HG02798 (cell line): ENCODE results near the gene RERE.
"Not testable (repeated sequence)": the region's sequence is repeated elsewhere in the genome, so short reads cannot be mapped to it uniquely, and the experiment has no call there.

Source experiments
- ATAC-seq: cut with Tn5 transposase; IDR thresholded peaks from one replicate; pipeline ENCODE4 v1.9.1; 2021; ENCODE audit warnings: mild to moderate bottlenecking; ENCODE audit not compliant: unreplicated experiment, poor library complexity

The RERE gene

GRCh38 chr1:8597455-8597854 is 220.0 kb downstream of the RERE start:
- no peak for ATAC-seq

- ATAC-seq, result no peak
Observed at GRCh38 chr1:8595941-8596340, 221.5 kb downstream of the RERE start.

DNA sequence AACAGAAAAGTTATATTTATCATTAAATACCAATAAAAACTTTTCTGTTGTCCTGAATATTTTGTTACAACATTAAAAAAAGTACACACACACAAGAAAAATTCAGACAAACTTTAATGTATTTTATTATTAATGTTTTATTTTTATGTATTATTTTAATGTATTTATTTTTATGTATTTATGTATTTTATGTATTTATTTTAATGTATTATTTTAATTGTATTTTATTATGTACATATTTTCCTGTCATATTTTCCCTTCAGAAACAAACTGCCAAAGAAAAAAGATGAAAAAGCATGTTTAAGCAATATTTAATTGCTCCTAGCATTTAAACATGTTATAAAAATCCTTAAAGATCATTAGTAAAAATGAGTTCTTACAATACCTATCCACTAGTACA is 222.1 kb downstream of the RERE start:
- ATAC-seq, result no peak

- ATAC-seq, result not testable (repeated sequence)
Observed at GRCh38 chr1:8593292-8593691, 224.1 kb downstream of the RERE start.

- ATAC-seq, result no peak
Observed at GRCh38 chr1:8591569-8591968, 225.9 kb downstream of the RERE start.

DNA sequence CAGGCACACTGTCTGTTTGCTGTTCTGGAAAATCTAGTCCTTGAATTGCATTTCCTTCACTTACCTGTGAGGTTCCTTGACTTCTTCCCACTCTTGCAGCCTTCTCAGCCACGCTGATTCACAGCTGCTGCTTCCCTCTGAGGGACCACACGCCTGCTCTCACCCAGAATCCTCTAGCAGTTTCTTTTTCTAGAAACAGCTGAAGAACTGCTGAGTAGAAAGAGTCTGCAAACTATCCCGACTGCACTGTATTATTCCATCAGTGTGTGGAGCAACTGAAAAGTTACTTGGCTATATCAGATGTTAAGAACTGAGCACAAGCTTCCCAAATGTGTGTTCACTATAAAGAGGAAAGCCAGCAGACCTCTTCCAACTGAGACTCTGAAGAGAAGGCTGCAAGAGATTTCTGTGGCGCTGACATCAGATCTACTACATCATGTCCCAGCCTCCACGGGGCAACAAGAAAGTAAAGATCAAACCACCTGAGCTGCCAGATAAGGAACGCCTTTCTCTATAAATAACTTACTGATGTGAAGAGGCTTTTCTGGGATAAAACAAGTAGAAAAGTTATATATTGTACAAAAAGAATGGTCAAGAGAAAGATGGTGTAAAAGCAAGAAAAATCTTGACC is 226.6 kb downstream of the RERE start:
- ATAC-seq, result no peak

GRCh38 chr1:8589571-8589970 is 227.9 kb downstream of the RERE start:
- ATAC-seq, result no peak

DNA sequence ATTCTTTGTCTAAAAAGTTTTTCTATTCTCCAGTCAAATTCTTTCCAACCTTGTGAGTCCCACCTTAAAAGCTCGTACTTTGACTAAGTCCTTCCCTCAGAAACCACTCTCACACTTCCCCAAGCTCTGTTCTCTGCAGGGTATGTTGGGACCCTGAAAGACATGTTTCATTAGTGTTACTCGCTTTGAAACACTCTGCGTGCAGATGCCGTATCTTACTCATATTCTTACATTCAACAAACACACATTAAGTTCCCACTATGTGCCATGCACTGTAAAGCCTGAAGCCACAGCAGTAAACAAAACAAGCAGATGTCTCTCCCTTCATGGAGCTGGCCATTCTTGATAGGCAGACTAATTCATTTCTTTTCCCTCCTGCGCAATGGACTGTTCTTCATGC is 229.7 kb downstream of the RERE start:
- no peak for ATAC-seq

DNA sequence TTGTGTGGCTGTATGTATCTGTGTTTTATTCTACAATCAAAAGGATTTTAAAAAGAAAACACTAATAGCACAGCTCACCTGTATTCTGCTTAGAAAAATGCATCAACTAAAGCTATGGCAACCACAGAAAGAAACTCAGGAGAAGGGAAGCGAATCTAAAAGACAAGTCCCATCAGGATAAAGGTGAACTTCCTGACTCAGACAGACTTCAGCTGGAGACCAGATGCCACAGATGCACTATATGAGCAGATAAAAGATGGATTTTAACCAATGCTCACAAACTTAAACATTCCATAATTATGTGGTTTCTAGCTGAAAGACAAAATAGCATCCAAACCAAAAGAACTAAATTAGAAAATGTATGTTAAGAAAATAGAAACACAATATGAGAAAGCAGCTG is 231.0 kb downstream of the RERE start:
- ATAC-seq, result no peak

- ATAC-seq, result no peak
Observed at GRCh38 chr1:8584316-8584715, 233.1 kb downstream of the RERE start.

- no peak for ATAC-seq
Observed at GRCh38 chr1:8583031-8583430, 234.4 kb downstream of the RERE start.

GRCh38 chr1:8580566-8580965 is 236.9 kb downstream of the RERE start:
- ATAC-seq, result no peak

GRCh38 chr1:8578936-8579335 is 238.5 kb downstream of the RERE start:
- ATAC-seq, result no peak

- no peak for ATAC-seq
Observed at GRCh38 chr1:8578132-8578877, 239.1 kb downstream of the RERE start.

GRCh38 chr1:8574985-8575384 is 242.5 kb downstream of the RERE start:
- no peak for ATAC-seq

- no peak for ATAC-seq
Observed at GRCh38 chr1:8572106-8572505, 245.3 kb downstream of the RERE start.

GRCh38 chr1:8571200-8571984 is 246.0 kb downstream of the RERE start:
- no peak for ATAC-seq

GRCh38 chr1:8570465-8570864 is 247.0 kb downstream of the RERE start:
- ATAC-seq, result no peak

DNA sequence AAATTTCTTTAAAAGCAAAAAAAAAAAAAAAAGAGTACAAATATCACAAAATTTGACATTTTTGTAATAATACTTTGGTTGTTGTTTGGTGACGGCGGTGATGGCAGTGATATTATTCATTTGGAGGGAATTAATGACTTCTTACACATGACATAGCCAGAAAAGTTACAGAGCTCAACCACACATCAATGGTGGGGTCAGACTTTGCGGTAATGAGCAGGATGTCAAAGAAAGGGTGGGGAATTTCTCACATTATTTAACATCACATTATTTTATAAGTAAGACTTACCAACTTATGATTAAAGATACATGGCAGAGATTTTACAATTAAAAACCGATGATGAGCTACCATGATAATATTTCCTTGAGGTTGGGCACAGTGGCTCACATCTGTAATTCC is 248.2 kb downstream of the RERE start:
- no peak for ATAC-seq

DNA sequence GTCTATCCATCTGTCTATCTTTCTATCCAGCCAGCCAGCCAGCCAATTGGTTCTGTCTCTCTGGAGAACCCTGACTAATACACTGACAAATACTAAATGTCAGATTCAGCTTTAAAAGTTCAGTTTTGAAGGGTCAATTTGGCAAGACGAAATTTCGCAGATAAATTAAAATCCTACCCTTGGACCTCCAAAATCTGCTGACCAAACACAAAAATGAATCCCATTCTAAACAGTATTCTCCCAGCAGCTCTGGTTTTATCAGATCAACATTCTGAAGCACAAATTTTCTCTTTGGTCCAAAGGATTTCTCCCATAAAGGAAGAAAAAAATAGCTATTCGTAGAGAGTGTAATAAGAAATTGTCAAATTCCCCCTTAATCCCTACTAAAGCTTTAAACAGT is 248.6 kb downstream of the RERE start:
- ATAC-seq, result no peak

GRCh38 chr1:8567146-8567545 is 250.3 kb downstream of the RERE start:
- ATAC-seq, result no peak
